ENCODE results near the gene INTS13.
"Not testable (repeated sequence)": the region's sequence is repeated elsewhere in the genome, so short reads cannot be mapped to it uniquely, and the experiment has no call there.

Gene INTS13

GRCh38 chr12:26868447-26869103 lies 69.2 kb downstream of the INTS13 start:
- no peak for DNase-seq

- DNase-seq, result no peak
Measured at GRCh38 chr12:26867080-26867479, 70.7 kb downstream of the INTS13 start.

GRCh38 chr12:26863515-26863914 lies 74.3 kb downstream of the INTS13 start:
- DNase-seq, result no peak

GRCh38 chr12:26862787-26863186 lies 75.0 kb downstream of the INTS13 start:
- not testable (repeated sequence) for DNase-seq

- no peak for DNase-seq
Measured at GRCh38 chr12:26861690-26862089, 76.1 kb downstream of the INTS13 start.

- DNase-seq, result no peak
Measured at GRCh38 chr12:26857465-26858176, 80.2 kb downstream of the INTS13 start.

- DNase-seq, result no peak
Measured at GRCh38 chr12:26855337-26855736, 82.4 kb downstream of the INTS13 start.
